OCI-LY1 (cell line): ENCODE measurements around the gene FOXD4L3.
"Not testable (repeated sequence)": the region's sequence is repeated elsewhere in the genome, so short reads cannot be mapped to it uniquely, and the experiment has no call there.

ENCODE experiments used
- EZH2 ChIP-seq: fragments of 200-600 bp; sonication (generic), shearing (Covaris generic); IDR thresholded peaks from 2 replicates; pipeline ENCODE4 v1.8.0; 2017; ENCODE audit warnings: borderline replicate concordance, mixed run types, mild to moderate bottlenecking, antibody characterized with exemption, low read length, moderate library complexity, mixed read lengths
- TF ChIP-seq, protein P1 (sequence below): fragments of 200-600 bp; sonication (generic), shearing (Covaris generic); IDR thresholded peaks from 2 replicates; pipeline ENCODE4 v1.5.1; 2017; ENCODE audit warnings: mild to moderate bottlenecking, antibody characterized with exemption, low read length, moderate library complexity, mixed read lengths

DNA sequence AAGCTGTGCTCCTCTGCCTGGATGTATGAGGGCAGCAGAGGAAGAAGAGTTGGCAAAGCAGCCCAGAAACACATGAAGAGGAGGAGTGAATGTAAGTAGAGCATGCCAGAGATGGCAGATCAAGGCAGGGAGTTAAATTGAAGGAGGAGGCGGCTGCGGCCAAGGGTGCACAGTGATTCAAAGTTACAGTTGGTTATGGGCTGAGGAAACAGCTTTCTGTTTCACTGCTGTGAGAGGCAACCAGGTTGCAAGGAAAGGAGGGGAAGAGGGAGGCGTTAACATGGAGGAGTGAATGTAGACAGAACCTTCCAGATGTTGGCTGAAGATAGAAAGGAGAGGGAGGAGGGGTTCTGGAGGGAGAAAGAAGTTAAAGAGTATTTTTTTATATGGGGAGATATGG lies 33.3 kb downstream of the FOXD4L3 start:
- TF ChIP-seq EZH2: not testable (repeated sequence)
- TF ChIP-seq, protein P1, sequence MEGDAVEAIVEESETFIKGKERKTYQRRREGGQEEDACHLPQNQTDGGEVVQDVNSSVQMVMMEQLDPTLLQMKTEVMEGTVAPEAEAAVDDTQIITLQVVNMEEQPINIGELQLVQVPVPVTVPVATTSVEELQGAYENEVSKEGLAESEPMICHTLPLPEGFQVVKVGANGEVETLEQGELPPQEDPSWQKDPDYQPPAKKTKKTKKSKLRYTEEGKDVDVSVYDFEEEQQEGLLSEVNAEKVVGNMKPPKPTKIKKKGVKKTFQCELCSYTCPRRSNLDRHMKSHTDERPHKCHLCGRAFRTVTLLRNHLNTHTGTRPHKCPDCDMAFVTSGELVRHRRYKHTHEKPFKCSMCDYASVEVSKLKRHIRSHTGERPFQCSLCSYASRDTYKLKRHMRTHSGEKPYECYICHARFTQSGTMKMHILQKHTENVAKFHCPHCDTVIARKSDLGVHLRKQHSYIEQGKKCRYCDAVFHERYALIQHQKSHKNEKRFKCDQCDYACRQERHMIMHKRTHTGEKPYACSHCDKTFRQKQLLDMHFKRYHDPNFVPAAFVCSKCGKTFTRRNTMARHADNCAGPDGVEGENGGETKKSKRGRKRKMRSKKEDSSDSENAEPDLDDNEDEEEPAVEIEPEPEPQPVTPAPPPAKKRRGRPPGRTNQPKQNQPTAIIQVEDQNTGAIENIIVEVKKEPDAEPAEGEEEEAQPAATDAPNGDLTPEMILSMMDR: not testable (repeated sequence)
